Spleen (tissue), 11 donors: ENCODE measurements around the gene DLG2. TPM values are rescaled to one million over a fixed set of nuclear protein-coding genes. Genes with fewer than 3 reads are reported as not detected.
A peak's percentile ranks its signal among the peaks of the same experiment; 100 is the strongest.

Experiments
- DNase-seq: peaks from one replicate; pipeline ENCODE4 v3.0.0-alpha.2; 2020
- H3K27ac ChIP-seq, 8 donors: fragments of 200-600 bp; sonication (generic) in 7 of 8; 1 replicate in 4 of 8; 2 replicates in 4 of 8; pipeline versions ENCODE4 v1.5.0 to v1.8.0; 2016 to 2021; ENCODE audit warnings: inconsistent platforms in 4 of 8, mild to moderate bottlenecking in 4 of 8, moderate library complexity in 1 of 8
- H3K27me3 ChIP-seq, 7 donors: fragments of 200-600 bp; sonication (generic) in 6 of 7; replicated peaks in 1 of 7; 1 replicate in 4 of 7; 2 replicates in 3 of 7; pipeline versions ENCODE4 v1.5.0 to v1.8.0; 2016 to 2021; ENCODE audit warnings: inconsistent platforms in 3 of 7, mild to moderate bottlenecking in 1 of 7
- H3K36me3 ChIP-seq, 6 donors: fragments of 200-600 bp; sonication (generic) in 5 of 6; 1 replicate in 4 of 6; 2 replicates in 2 of 6; pipeline versions ENCODE4 v1.5.0 to v1.8.0; 2016 to 2021; ENCODE audit warnings: inconsistent platforms in 2 of 6
- H3K4me1 ChIP-seq, 6 donors: fragments of 200-600 bp; sonication (generic) in 5 of 6; 1 replicate in 3 of 6; 2 replicates in 3 of 6; pipeline versions ENCODE4 v1.5.0 to v1.8.0; 2016 to 2021; ENCODE audit warnings: inconsistent platforms in 3 of 6
- H3K4me3 ChIP-seq, 8 donors: fragments of 200-600 bp; sonication (generic) in 7 of 8; 1 replicate in 4 of 8; 2 replicates in 4 of 8; pipeline versions ENCODE4 v1.5.0 to v1.8.0; 2016 to 2021; ENCODE audit warnings: inconsistent platforms in 4 of 8, mild to moderate bottlenecking in 4 of 8, moderate library complexity in 2 of 8
- H3K9me3 ChIP-seq, 8 donors: fragments of 200-600 bp; sonication (generic) in 7 of 8; 1 replicate in 4 of 8; 2 replicates in 4 of 8; pipeline versions ENCODE4 v1.5.0 to v1.8.0; 2016 to 2021; ENCODE audit warnings: inconsistent platforms in 4 of 8
- POLR2A ChIP-seq, 3 donors: fragments of 450-650 bp; IDR thresholded peaks; one replicate each; pipeline ENCODE4 v1.5.1; 2017; ENCODE audit warnings: antibody characterized with exemption in 3 of 3, mild to moderate bottlenecking in 1 of 3
- POLR2AphosphoS5 ChIP-seq, 3 donors: sonication (generic); formaldehyde crosslinking; IDR thresholded peaks; one replicate each; pipeline ENCODE4 v1.5.1; 2017; ENCODE audit warnings: antibody characterized with exemption in 3 of 3
- WGBS, 5 donors: extraction: QIAGEN DNeasy Blood & Tissue Kit in 3 of 5; methylation state at CpG; one replicate each; pipeline versions ENCODE4 v1.1.5 to v1.1.7; 2013 to 2018; 5-methylcytosine and 5-hydroxymethylcytosine counted together
- intact Hi-C: fragments of 100-400 bp; cut with DNase I; formaldehyde crosslinking; loops from one replicate; pipeline ENCODE4 v1.15.0; 2023; ENCODE audit warnings: low total_unique reads
- polyA plus RNA-seq, 3 donors: library from polyadenylated mRNA; stranded (reverse); fragments of 200-250 nt; gene quantifications; one replicate each; pipeline ENCODE4 v1.2.1, GENCODE V29; 2013
- total RNA-seq, 7 donors: library from RNA; depleted of rRNA in 3 of 7; stranded (reverse); fragments of >200 nt in 3 of 7; fragmentation: NEBNext Ultra II Directional in 4 of 7; extraction: Animal tissue kit (Norgen Biotek cat#: 25700) in 4 of 7; gene quantifications; one replicate each; pipeline versions ENCODE4 v1.1.0 to v1.2.1, GENCODE V29; 2016 to 2021
- TF ChIP-seq, protein P1 (sequence below), 11 experiments: fragments of 200-600 bp in 7 of 11; fragments of 450-650 bp in 4 of 11; sonication (generic) in 4 of 11; IDR thresholded peaks in 8 of 11; conservative IDR thresholded peaks in 3 of 11; 1 replicate in 7 of 11; 2 replicates in 4 of 11; pipeline versions ENCODE4 v1.4.0 to v1.8.0; 2016 to 2021; ENCODE audit warnings: antibody characterized with exemption in 11 of 11, inconsistent platforms in 4 of 11, mild to moderate bottlenecking in 1 of 11
- donor health status: healthy with polysubstance abuse.
- donor health status: DM: no; HTN: no; CAD: no; lungs with moderate emphysema.
- donor health status: DM: no; HTN: no; CAD: no.
- donor health status: Bipolar disorder and iron deficiency.
- donor health status: healthy.
- donor health status: DM: no; HTN: no; CAD: no.
- donor health status: DM: yes; HTN: yes; CAD: no.

DLG2 gene
- total and polyA plus RNA-seq, 10 donors = 0.43 to 12.7 (median 7.9) TPM

DNA sequence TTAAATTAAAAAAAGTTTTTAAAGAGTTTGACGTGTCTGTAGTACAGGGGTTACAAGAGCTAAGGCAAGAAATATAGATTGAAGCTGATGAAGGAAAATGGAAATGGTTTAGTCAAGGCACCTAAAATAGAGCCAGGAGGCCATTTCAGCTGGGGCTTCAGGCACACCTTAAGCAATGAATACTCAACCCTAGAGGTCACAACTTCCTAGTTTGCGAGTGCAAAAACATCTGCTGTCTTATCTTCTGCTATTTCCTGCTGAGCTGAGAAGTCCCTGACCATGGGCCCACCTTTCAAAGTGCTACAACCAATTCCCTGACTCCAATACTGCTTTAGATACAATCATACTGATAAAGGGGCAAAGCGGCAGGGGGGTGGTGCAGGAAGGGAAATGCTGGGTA lies 87.4 kb downstream of the DLG2 start:
- Histone ChIP-seq H3K27ac (peak overlapping the region in 5 of 8 donors; percentile 27 to 75 (median 61)), H3K4me1 (no peaks in the 10 kb centered on the region), H3K9me3 (peaks cover 0 to 40% (median 20%) of the 10 kb centered on the region in 8 donors), H3K4me3 (no peak overlapping the region), H3K36me3 (no peaks in the 10 kb centered on the region), H3K27me3 (no peaks in the 10 kb centered on the region)
- 65 to 79% (median 74%) methylated on average over 3 of the region's 3 CpGs for WGBS, 5 donors
- no peak for DNase-seq
- TF ChIP-seq POLR2AphosphoS5 (IDR thresholded peaks at IDR 0.05) (peak in 1 of 3 donors; percentile 20), POLR2A (IDR thresholded peaks at IDR 0.05) (no peak)
- intact Hi-C loops = no loop called here

DNA sequence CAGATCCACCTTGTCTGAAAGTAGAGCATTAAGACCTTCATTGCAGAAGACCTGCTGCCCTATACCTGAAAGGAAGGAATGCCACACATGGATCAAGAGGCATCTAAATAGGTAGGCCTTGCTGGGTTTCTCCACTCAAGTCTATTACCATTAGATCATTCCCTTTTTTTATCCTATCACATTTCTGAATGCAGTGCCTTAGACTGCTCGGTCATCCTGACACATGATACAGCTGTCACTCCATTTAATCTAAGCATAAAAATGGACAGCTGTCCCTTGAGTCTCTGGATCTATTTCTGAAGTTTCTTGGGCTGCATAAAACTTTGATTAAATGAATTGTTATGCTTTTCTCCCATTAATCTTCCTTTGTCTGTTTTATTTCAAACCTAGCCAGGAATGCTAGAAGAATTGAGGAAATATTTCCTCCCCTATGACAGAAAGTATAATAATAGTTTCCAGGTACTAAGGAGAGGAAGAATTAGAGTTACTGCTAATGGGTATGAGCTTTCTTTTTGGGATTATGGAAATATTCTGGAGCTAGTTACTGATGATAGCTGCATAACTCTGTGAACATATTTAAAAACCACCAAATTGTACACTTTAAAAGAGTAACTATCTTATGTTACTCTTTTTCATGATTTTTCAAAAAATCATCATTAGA lies 88.0 kb downstream of the DLG2 start:
- intact Hi-C loops = no loop called here
- TF ChIP-seq, protein P1, sequence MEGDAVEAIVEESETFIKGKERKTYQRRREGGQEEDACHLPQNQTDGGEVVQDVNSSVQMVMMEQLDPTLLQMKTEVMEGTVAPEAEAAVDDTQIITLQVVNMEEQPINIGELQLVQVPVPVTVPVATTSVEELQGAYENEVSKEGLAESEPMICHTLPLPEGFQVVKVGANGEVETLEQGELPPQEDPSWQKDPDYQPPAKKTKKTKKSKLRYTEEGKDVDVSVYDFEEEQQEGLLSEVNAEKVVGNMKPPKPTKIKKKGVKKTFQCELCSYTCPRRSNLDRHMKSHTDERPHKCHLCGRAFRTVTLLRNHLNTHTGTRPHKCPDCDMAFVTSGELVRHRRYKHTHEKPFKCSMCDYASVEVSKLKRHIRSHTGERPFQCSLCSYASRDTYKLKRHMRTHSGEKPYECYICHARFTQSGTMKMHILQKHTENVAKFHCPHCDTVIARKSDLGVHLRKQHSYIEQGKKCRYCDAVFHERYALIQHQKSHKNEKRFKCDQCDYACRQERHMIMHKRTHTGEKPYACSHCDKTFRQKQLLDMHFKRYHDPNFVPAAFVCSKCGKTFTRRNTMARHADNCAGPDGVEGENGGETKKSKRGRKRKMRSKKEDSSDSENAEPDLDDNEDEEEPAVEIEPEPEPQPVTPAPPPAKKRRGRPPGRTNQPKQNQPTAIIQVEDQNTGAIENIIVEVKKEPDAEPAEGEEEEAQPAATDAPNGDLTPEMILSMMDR (IDR thresholded peaks at IDR 0.05 in 8 of 11, conservative IDR thresholded peaks at IDR 0.05 in 3 of 11) = no peak
- no peak for TF ChIP-seq POLR2AphosphoS5 (IDR thresholded peaks at IDR 0.05)
- no peak for TF ChIP-seq POLR2A (IDR thresholded peaks at IDR 0.05)
- no peak for DNase-seq
- peak overlapping the region in 5 of 8 donors; percentile 18 to 75 (median 61) for H3K27ac ChIP-seq
- no peaks in the 10 kb centered on the region for H3K4me1 ChIP-seq
- no peaks in the 10 kb centered on the region for H3K36me3 ChIP-seq
- H3K4me3 ChIP-seq = no peak overlapping the region
- H3K27me3 ChIP-seq = no peaks in the 10 kb centered on the region
- H3K9me3 ChIP-seq = peaks cover 0 to 46% (median 24%) of the 10 kb centered on the region in 8 donors
- WGBS, 5 donors = 77 to 92% (median 91%) methylated on average over 1 of the region's 1 CpG

DNA sequence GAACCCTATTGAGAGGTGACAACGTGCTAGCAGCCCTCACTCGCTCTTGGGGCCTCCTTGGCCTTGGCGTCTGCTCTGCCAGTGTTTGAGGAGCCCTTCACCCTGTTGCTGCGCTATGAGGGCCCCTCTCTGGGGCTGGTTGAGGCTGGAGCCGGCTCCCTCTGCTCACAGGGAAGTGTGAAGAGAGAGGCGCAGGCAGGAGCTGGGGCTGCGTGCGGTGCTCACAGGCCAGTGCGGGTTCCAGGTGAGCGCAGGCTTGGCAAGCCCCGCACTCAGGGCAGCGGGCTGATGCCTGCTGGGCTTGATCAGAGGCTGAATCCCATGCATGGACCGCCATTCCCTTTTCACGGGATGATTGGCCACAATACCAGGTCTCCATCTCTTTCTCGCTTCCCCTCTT lies 90.7 kb downstream of the DLG2 start:
- Histone ChIP-seq H3K27me3 (no peaks in the 10 kb centered on the region), H3K36me3 (no peaks in the 10 kb centered on the region), H3K27ac (no peak overlapping the region), H3K4me1 (no peaks in the 10 kb centered on the region), H3K9me3 (peaks cover 0 to 50% (median 26%) of the 10 kb centered on the region in 8 donors), H3K4me3 (no peak overlapping the region)
- 89 to 96% (median 92%) methylated on average over 13 to 15 of the region's 15 CpGs for WGBS, 5 donors
- intact Hi-C loops = no loop called here
- TF ChIP-seq, protein P1 (IDR thresholded peaks at IDR 0.05 in 8 of 11, conservative IDR thresholded peaks at IDR 0.05 in 3 of 11) = no peak
- TF ChIP-seq POLR2AphosphoS5 (IDR thresholded peaks at IDR 0.05) (no peak), POLR2A (IDR thresholded peaks at IDR 0.05) (no peak)
- no peak for DNase-seq

DNA sequence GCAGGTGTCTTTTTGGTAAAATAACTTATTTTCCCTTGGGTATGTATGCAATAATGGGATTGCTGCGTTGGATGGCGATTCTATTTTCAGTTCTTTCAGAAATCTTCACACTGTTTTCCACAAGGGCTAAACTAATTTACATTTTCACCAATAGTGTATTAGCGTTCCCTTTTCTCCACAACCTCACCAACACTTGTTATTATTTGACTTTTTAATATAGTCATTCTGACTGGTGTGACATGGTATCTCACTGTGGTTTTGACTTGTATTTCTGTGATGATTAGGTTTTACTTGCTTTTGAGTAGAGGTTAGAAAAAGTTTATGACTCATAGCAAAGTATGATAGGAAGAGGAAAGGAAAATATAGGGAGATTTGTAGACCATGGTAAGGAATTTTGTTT lies 92.3 kb downstream of the DLG2 start:
- no peak overlapping the region for H3K4me3 ChIP-seq
- no peaks in the 10 kb centered on the region for H3K36me3 ChIP-seq
- no peak for DNase-seq
- H3K4me1 ChIP-seq = no peaks in the 10 kb centered on the region
- 89 to 96% (median 92%) methylated on average over 3 of the region's 3 CpGs for WGBS, 5 donors
- intact Hi-C loops = no loop called here
- H3K27ac ChIP-seq = no peak overlapping the region
- H3K9me3 ChIP-seq = peaks cover 0 to 50% (median 26%) of the 10 kb centered on the region in 8 donors
- TF ChIP-seq POLR2AphosphoS5 (IDR thresholded peaks at IDR 0.05) (no peak), POLR2A (IDR thresholded peaks at IDR 0.05) (no peak)
- TF ChIP-seq, protein P1 (IDR thresholded peaks at IDR 0.05 in 8 of 11, conservative IDR thresholded peaks at IDR 0.05 in 3 of 11) = no peak
- H3K27me3 ChIP-seq = no peaks in the 10 kb centered on the region
